ENCODE measurements around the gene EIF3L.

Gene EIF3L

GRCh38 chr22:37827056-37827455 lies 22.2 kb upstream of the EIF3L start:
- Mint-ChIP-seq H3K36me3 (ENCODE audit: low read depth) (peaks cover 16% of the 10 kb centered on the region), H3K27me3 (peaks cover 21% of the 10 kb centered on the region), H3K27ac (no peak overlapping the region), H3K4me3 (no peak overlapping the region), H3K4me1 (ENCODE audit: low read depth) (peaks cover 4% of the 10 kb centered on the region), H3K9me3 (no peaks in the 10 kb centered on the region)

- Mint-ChIP-seq H3K4me1 (ENCODE audit: low read depth) (no peaks in the 10 kb centered on the region), H3K27ac (no peak overlapping the region)
These were observed 19.0 kb upstream of the EIF3L start for GRCh38 chr22:37830093-37830842.

GRCh38 chr22:37831472-37831871 lies 17.7 kb upstream of the EIF3L start:
- Mint-ChIP-seq H3K27ac (no peak overlapping the region), H3K4me3 (no peak overlapping the region), H3K36me3 (ENCODE audit: low read depth) (peaks cover 32% of the 10 kb centered on the region), H3K4me1 (ENCODE audit: low read depth) (no peaks in the 10 kb centered on the region), H3K27me3 (no peaks in the 10 kb centered on the region), H3K9me3 (no peaks in the 10 kb centered on the region)

More at GRCh38 chr22:37830093-37830842, 19.0 kb upstream of the EIF3L start:
- Mint-ChIP-seq H3K27me3 (peaks cover 4% of the 10 kb centered on the region), H3K9me3 (no peaks in the 10 kb centered on the region), H3K4me3 (no peak overlapping the region), H3K36me3 (ENCODE audit: low read depth) (peaks cover 32% of the 10 kb centered on the region)

- no peak overlapping the region for H3K27ac Mint-ChIP-seq
- no peaks in the 10 kb centered on the region for H3K27me3 Mint-ChIP-seq
- H3K36me3 Mint-ChIP-seq (ENCODE audit: low read depth): peaks cover 37% of the 10 kb centered on the region
- H3K4me1 Mint-ChIP-seq (ENCODE audit: low read depth): no peaks in the 10 kb centered on the region
- H3K4me3 Mint-ChIP-seq: no peak overlapping the region
- H3K9me3 Mint-ChIP-seq: no peaks in the 10 kb centered on the region
These were observed 17.0 kb upstream of the EIF3L start for GRCh38 chr22:37832022-37832857.

- Mint-ChIP-seq H3K27me3 (no peaks in the 10 kb centered on the region), H3K27ac (no peak overlapping the region), H3K9me3 (peaks cover 3% of the 10 kb centered on the region), H3K36me3 (ENCODE audit: low read depth) (peaks cover 8% of the 10 kb centered on the region), H3K4me1 (ENCODE audit: low read depth) (peaks cover 20% of the 10 kb centered on the region), H3K4me3 (peak overlapping the region; percentile 90)
These were observed 7.0 kb upstream of the EIF3L start for GRCh38 chr22:37842015-37842793.

GRCh38 chr22:37843741-37844089 lies 5.5 kb upstream of the EIF3L start:
- H3K27ac Mint-ChIP-seq: peak overlapping the region; percentile 86
- H3K27me3 Mint-ChIP-seq: no peaks in the 10 kb centered on the region
- peaks cover 3% of the 10 kb centered on the region for H3K9me3 Mint-ChIP-seq
- peak overlapping the region; percentile 90 for H3K4me3 Mint-ChIP-seq
- H3K36me3 Mint-ChIP-seq (ENCODE audit: low read depth): peaks cover 10% of the 10 kb centered on the region
- H3K4me1 Mint-ChIP-seq (ENCODE audit: low read depth): peaks cover 34% of the 10 kb centered on the region

- peak overlapping the region; percentile 55 for H3K27ac Mint-ChIP-seq
- peaks cover 38% of the 10 kb centered on the region for H3K4me1 Mint-ChIP-seq (ENCODE audit: low read depth)
- peaks cover 3% of the 10 kb centered on the region for H3K9me3 Mint-ChIP-seq
- H3K4me3 Mint-ChIP-seq: peak overlapping the region; percentile 76
- peaks cover 15% of the 10 kb centered on the region for H3K36me3 Mint-ChIP-seq (ENCODE audit: low read depth)
- H3K27me3 Mint-ChIP-seq: no peaks in the 10 kb centered on the region
These were observed 4.3 kb upstream of the EIF3L start for GRCh38 chr22:37844904-37845329.

- Mint-ChIP-seq H3K4me1 (ENCODE audit: low read depth) (peaks cover 51% of the 10 kb centered on the region), H3K4me3 (peak overlapping the region; percentile 19)
These were observed 2.8 kb upstream of the EIF3L start for GRCh38 chr22:37846433-37846832.

GRCh38 chr22:37848587-37849088 lies 581 bp upstream of the EIF3L start:
- peaks cover 3% of the 10 kb centered on the region for H3K9me3 Mint-ChIP-seq
- peaks cover 46% of the 10 kb centered on the region for H3K36me3 Mint-ChIP-seq (ENCODE audit: low read depth)
- H3K27ac Mint-ChIP-seq: peak overlapping the region; percentile 93
- no peaks in the 10 kb centered on the region for H3K27me3 Mint-ChIP-seq
- peak overlapping the region; percentile 98 for H3K4me3 Mint-ChIP-seq
- H3K4me1 Mint-ChIP-seq (ENCODE audit: low read depth): peaks cover 50% of the 10 kb centered on the region

More at GRCh38 chr22:37846433-37846832, 2.8 kb upstream of the EIF3L start:
- peaks cover 3% of the 10 kb centered on the region for H3K9me3 Mint-ChIP-seq
- H3K36me3 Mint-ChIP-seq (ENCODE audit: low read depth): peaks cover 27% of the 10 kb centered on the region
- H3K27ac Mint-ChIP-seq: no peak overlapping the region
- no peaks in the 10 kb centered on the region for H3K27me3 Mint-ChIP-seq

- H3K9me3 Mint-ChIP-seq: no peaks in the 10 kb centered on the region
- peaks cover 59% of the 10 kb centered on the region for H3K4me1 Mint-ChIP-seq (ENCODE audit: low read depth)
- peaks cover 68% of the 10 kb centered on the region for H3K36me3 Mint-ChIP-seq (ENCODE audit: low read depth)
- H3K4me3 Mint-ChIP-seq: peak overlapping the region; percentile 98
- peak overlapping the region; percentile 76 for H3K27ac Mint-ChIP-seq
- H3K27me3 Mint-ChIP-seq: no peaks in the 10 kb centered on the region
These were observed 1.6 kb downstream of the EIF3L start for GRCh38 chr22:37850801-37851200.

- Mint-ChIP-seq H3K36me3 (ENCODE audit: low read depth) (peaks cover 76% of the 10 kb centered on the region), H3K27me3 (no peaks in the 10 kb centered on the region), H3K4me1 (ENCODE audit: low read depth) (peaks cover 56% of the 10 kb centered on the region), H3K9me3 (no peaks in the 10 kb centered on the region), H3K27ac (no peak overlapping the region), H3K4me3 (no peak overlapping the region)
These were observed 3.2 kb downstream of the EIF3L start for GRCh38 chr22:37852418-37852817.

- Mint-ChIP-seq H3K4me1 (ENCODE audit: low read depth) (peaks cover 40% of the 10 kb centered on the region), H3K9me3 (no peaks in the 10 kb centered on the region), H3K27me3 (no peaks in the 10 kb centered on the region), H3K27ac (peak overlapping the region; percentile 47), H3K4me3 (no peak overlapping the region), H3K36me3 (ENCODE audit: low read depth) (peaks cover 79% of the 10 kb centered on the region)
These were observed 5.7 kb downstream of the EIF3L start for GRCh38 chr22:37854946-37855345.

GRCh38 chr22:37855462-37855861 lies 6.2 kb downstream of the EIF3L start:
- Mint-ChIP-seq H3K9me3 (no peaks in the 10 kb centered on the region), H3K36me3 (ENCODE audit: low read depth) (peaks cover 82% of the 10 kb centered on the region), H3K4me1 (ENCODE audit: low read depth) (peaks cover 37% of the 10 kb centered on the region), H3K4me3 (no peak overlapping the region), H3K27ac (peak overlapping the region; percentile 61), H3K27me3 (no peaks in the 10 kb centered on the region)

GRCh38 chr22:37860796-37861421 lies 11.7 kb downstream of the EIF3L start:
- Mint-ChIP-seq H3K4me1 (ENCODE audit: low read depth) (peaks cover 12% of the 10 kb centered on the region), H3K9me3 (no peaks in the 10 kb centered on the region), H3K36me3 (ENCODE audit: low read depth) (peaks cover 77% of the 10 kb centered on the region), H3K27ac (no peak overlapping the region), H3K4me3 (no peak overlapping the region), H3K27me3 (no peaks in the 10 kb centered on the region)
